HG02884 (cell line): Measurements from ENCODE around the gene SRSF9.
"Not testable (repeated sequence)": the region's sequence is repeated elsewhere in the genome, so short reads cannot be mapped to it uniquely, and the experiment has no call there.

Experiments used
- ATAC-seq: cut with Tn5 transposase; IDR thresholded peaks from one replicate; pipeline ENCODE4 v1.9.1; 2021; ENCODE audit warnings: mild to moderate bottlenecking, moderate library complexity; ENCODE audit not compliant: unreplicated experiment

Gene SRSF9

GRCh38 chr12:120453060-120453750 is 16.3 kb downstream of the SRSF9 start:
- no peak for ATAC-seq

- ATAC-seq, result not testable (repeated sequence)
These were observed 17.0 kb downstream of the SRSF9 start for GRCh38 chr12:120452524-120452923.

GRCh38 chr12:120447992-120448391 is 21.6 kb downstream of the SRSF9 start:
- ATAC-seq, result no peak

GRCh38 chr12:120446844-120447178 is 22.7 kb downstream of the SRSF9 start:
- ATAC-seq, result not testable (repeated sequence)

GRCh38 chr12:120445911-120446843 is 23.4 kb downstream of the SRSF9 start, which contains the start of the genes GATC and TRIAP1:
TSS of gene GATC (plus strand) at chr12:120446444. CDS start at chr12:120446481, 37 bp downstream.
TSS of gene TRIAP1 (minus strand) at chr12:120446384. CDS start at chr12:120446372, 12 bp downstream.
- peak; percentile 88 for ATAC-seq

GRCh38 chr12:120444676-120445075 is 24.9 kb downstream of the SRSF9 start:
- no peak for ATAC-seq

- no peak for ATAC-seq
These were observed 29.8 kb downstream of the SRSF9 start for GRCh38 chr12:120439646-120440247.

- no peak for ATAC-seq
These were observed 30.9 kb downstream of the SRSF9 start for GRCh38 chr12:120438495-120439198.

- peak; percentile 90 for ATAC-seq
These were observed 31.6 kb downstream of the SRSF9 start, which contains the start of gene COX6A1 for GRCh38 chr12:120437735-120438494. TSS of gene COX6A1 (plus strand) at chr12:120438113. CDS start at chr12:120438127, 14 bp downstream.

GRCh38 chr12:120432772-120433525 is 36.6 kb downstream of the SRSF9 start:
- ATAC-seq, result no peak

- no peak for ATAC-seq
These were observed 40.2 kb downstream of the SRSF9 start for GRCh38 chr12:120429368-120429767.

- ATAC-seq, result no peak
These were observed 40.8 kb downstream of the SRSF9 start for GRCh38 chr12:120428597-120429229.

GRCh38 chr12:120425797-120426196 is 43.8 kb downstream of the SRSF9 start:
- ATAC-seq, result no peak

- no peak for ATAC-seq
These were observed 46.6 kb downstream of the SRSF9 start for GRCh38 chr12:120422892-120423456.

- ATAC-seq, result no peak
These were observed 47.8 kb downstream of the SRSF9 start for GRCh38 chr12:120421701-120422100.

- ATAC-seq, result no peak
These were observed 51.5 kb downstream of the SRSF9 start for GRCh38 chr12:120417917-120418580.

- ATAC-seq, result no peak
These were observed 52.9 kb downstream of the SRSF9 start for GRCh38 chr12:120416490-120417216.
